ENCODE measurements around the gene RPS26.
"Not testable (repeated sequence)": the region's sequence is repeated elsewhere in the genome, so short reads cannot be mapped to it uniquely, and the experiment has no call there.

Gene RPS26

DNA sequence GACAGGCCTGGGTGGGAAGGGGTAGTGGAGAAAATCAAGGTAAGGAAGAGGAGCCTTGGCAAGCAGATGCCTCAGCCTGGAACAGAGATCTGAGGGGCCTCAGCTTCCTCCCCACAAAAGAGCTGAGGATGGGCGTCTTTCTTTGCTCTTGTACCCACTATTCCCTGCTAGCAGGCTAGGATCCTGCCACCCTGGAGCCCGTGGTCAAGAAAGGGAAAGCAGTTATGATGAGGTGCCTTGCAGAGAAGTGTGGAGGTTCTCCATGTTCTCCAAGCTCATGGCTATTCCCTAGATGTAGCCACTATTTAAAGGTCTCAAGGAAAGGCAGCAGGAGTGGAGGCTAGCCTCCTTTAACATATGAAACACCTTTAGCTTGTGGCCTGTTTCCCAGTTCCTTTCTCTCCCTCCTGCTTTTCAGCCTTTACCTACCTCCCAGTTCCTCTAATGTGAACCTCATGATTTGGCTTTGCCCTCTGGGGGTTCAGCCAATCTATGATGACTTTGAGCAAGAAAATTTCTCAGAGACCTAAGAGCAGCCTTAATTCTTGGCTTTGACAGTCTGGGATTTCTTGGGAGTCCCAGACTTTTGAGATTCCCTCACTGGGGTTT, 19.7 kb upstream of the RPS26 start:
- DNase-seq, result no peak

DNA sequence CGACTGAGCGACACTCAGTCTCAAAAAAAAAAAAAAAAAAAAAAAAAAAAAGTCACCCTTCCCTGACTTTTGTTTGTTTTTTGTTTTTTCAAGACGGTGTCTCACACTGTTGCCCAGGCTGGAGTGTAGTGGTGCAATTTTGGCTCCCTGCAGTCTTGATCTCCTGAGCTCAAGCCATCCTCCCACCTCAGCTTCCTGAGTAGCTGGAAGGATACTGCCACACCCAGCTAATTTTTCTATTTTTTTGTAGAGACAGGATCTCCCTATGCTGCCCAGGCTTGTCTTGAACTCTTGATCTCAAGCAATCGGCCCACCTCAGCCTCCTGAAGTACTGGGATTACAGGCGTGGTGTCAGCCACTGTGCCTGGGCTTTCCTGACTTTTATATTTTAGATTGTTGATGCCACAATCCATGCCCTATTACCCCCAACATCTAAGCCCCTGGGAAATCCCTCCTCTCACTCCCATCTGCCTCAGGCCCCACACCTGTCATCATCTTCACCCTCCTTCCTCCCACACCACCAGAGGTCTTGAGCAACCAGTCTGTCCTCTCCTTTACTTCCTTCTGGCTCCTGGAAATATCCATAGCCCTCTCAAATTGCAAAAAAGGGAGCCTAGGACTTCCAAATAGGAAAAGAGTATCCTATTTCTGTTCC, 13.1 kb upstream of the RPS26 start:
- DNase-seq, result peak; percentile 32 to 56

DNA sequence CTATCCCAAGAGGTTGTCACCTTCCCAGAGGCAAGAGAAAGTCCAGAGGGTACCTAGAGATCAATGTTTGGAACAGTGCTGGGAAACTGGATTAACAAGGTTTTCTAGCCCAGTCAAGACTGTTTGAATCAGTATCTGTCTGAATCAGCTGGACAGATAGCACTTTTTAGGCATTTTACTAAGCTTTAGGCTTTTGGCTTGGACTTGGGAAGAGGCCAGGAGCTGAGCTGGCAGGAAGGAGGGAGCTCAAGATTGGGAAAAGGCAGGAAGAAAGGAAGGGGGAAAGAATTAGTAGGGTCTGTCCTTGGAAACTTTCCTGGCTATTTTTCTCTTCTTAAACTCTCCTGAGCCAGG, 12.6 kb upstream of the RPS26 start:
- DNase-seq, result no peak

DNA sequence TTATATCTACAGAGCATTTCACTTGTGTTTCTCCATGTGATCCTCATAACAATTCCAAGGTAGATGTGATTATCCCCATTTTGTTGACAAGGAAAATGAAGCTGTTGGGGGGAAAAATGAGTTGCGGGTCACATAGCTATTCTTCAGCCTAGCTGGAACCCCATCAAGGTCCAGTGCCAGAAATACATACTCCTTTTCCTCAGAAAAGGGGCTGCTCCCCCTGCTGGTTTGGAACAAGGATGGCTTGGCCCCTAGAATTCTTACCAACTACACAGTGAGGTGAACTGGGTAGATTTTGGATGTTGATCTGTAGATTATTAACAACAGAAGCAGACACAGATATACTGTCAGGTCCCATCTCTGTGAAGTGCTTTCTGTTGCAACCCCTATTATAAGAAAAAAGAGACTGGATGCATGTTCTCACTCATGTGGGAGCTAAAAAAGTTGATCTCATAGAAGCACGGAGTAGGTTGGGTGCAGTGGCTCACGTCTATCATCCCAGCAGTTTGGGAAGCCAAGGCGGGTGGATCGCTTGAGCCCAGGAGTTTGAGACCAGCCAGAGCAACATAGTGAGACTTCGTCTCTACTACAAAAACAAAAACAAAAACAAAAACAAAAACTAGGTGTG, 11.9 kb upstream of the RPS26 start:
- peak; percentile 40 to 62 for DNase-seq

DNA sequence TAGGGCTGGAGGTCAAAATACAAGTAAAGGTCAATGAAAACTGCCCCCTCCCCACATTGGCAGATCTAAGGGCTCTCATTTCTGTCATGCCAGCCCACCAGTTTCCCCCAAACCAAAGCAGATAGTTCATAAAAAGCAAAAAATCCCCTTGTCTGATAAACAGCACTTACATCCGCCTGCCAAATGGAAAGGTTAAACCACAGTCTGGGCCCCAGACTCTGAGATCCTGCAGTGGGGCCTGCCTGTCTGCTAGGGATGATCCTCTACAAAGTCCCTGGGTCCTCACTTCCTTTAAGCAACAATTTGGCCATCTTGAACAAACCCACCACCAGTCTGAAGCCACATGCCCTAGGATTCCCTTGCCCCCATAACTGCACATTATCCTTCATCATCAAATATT, 9.7 kb upstream of the RPS26 start:
- DNase-seq, result no peak

DNA sequence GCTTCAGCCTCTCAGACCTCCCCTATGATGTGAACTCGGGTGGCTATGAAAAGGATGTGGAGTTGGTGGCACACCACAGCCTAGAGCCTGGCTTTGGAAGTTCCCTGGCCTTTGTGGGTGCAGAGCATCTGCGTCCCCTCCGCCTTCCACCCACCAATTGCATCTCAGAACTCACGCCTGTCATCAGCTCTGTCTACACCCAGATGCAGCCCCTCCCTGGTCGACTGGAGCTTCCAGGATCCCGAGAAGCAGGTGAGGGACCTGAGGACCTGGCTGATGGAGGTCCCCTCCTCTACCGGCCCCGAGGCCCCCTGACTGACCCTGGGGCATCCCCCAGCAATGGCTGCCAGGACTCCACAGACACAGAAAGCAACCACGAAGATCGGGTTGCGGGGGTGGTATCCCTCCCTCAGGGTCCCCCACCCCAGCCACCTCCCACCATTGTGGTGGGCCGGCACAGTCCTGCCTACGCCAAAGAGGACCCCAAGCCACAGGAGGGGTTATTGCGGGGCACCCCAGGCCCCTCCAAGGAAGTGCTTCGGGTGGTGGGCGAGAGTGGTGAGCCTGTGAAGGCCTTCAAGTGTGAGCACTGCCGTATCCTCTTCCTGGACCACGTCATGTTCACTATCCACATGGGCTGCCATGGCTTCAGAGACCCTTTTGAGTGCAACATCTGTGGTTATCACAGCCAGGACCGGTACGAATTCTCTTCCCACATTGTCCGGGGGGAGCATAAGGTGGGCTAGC, 7.0 kb upstream of the RPS26 start:
- no peak for DNase-seq

DNA sequence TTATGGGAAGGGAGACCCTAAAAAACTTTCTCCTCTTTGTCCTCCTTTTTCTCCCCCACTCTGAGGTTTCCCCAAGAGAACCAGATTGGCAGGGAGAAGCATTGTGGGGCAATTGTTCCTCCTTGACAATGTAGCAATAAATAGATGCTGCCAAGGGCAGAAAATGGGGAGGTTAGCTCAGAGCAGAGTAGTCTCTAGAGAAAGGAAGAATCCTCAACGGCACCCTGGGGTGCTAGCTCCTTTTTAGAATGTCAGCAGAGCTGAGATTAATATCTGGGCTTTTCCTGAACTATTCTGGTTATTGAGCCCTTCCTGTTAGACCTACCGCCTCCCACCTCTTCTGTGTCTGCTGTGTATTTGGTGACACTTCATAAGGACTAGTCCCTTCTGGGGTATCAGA, 4.6 kb upstream of the RPS26 start:
- DNase-seq, result no peak

DNA sequence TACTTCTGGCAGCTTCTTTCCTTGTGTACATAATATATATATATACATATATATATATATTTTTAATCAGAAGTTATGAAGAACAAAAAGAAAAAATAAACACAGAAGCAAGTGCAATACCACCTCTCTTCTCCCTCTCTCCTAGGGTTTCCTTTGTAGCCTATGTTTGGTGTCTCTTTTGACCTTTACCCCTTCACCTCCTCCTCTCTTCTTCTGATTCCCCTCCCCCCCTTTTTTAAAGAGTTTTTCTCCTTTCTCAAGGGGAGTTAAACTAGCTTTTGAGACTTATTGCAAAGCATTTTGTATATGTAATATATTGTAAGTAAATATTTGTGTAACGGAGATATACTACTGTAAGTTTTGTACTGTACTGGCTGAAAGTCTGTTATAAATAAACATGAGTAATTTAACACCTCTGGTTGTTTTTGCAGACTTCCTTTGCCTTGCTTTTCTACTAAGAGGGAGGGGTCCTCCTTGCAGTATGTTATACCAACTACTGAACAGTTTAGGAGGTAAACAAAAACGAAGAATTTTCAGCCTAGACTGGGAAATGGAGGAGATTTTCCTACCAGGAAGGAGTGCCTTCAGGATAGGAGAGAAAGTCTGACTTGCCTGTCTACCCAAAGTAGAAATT, 3.6 kb upstream of the RPS26 start:
- DNase-seq, result no peak

DNA sequence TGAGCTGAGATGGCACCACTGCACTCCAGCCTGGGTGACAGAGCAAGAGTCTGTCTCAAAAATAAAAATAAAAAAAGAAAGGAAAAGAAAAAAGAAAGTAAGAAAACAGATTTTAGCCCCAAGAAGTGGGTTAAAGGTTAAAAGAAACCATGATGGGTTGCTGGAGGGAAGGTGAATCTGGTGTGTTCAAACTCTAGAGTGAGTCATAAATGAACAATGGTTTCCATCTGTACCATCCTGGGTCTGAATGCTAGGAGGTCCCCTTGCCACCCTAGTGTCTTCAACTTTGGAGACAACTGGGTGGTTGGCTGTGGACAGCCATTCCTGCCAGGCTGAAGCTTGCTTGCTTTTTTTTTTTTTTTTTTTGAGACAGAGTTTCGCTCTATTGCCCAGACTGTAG, 1.6 kb upstream of the RPS26 start:
- no peak for DNase-seq

DNA sequence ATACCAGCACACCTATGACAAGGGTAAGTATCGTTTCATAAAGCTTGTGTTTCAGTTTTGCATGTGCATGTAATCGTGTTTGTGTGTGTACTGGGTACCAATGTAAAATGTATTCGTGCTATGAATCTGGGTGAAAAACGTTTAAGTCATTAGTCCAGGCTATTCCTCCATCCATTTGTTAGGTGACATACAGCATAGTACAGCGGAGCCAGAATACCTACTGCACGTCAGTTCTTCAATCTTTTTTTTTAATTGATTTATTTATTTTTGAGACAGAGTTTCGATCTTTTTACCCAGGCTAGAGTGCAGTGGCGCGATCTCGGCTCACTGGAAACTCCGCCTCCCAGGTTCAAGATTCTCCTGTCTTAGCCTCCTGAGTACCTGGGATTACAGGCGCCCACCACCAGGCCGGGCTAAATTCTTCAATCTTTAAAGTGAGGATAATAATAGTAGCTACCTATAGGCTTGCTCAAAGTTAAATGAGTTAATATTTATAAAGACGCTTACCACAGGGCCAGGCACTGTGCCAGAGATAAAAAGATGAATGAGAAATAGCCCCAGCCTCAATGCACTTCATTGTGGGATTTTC, 661 bp upstream of the RPS26 start:
- DNase-seq, result peak in 1 of 2 experiments; percentile 56

DNA sequence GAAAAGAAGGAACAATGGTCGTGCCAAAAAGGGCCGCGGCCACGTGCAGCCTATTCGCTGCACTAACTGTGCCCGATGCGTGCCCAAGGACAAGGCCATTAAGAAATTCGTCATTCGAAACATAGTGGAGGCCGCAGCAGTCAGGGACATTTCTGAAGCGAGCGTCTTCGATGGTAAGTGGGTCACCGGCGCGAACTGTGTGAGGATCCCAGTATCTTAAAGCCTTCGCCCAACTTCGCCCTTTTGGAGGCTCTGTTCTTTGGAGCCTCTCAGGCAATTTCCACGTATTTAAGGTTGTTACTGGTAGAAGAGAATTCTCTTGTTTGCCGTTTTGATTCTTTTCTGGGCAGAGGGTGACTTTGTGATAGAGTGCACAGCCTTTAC, 704 bp downstream of the RPS26 start:
- not testable (repeated sequence) for DNase-seq

DNA sequence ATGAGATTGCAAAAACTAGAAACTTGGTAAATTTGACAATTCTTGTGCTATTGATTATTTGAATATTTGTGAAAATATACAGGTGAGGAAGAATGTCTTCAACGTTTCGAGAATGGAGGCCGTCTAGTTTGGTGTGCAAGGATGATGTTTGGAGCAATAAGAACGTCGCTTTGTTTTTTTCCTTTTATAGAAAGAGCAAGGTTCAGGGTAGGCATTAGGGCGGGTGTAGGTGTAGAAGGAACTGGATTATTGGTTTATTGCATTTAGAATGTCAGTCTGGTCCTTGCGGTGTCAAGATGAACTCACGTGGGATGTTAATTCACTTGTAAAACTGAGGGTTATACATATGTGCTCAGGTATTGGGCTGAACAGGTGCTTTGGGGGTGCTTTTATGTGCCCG, 1.1 kb downstream of the RPS26 start:
- DNase-seq, result no peak

DNA sequence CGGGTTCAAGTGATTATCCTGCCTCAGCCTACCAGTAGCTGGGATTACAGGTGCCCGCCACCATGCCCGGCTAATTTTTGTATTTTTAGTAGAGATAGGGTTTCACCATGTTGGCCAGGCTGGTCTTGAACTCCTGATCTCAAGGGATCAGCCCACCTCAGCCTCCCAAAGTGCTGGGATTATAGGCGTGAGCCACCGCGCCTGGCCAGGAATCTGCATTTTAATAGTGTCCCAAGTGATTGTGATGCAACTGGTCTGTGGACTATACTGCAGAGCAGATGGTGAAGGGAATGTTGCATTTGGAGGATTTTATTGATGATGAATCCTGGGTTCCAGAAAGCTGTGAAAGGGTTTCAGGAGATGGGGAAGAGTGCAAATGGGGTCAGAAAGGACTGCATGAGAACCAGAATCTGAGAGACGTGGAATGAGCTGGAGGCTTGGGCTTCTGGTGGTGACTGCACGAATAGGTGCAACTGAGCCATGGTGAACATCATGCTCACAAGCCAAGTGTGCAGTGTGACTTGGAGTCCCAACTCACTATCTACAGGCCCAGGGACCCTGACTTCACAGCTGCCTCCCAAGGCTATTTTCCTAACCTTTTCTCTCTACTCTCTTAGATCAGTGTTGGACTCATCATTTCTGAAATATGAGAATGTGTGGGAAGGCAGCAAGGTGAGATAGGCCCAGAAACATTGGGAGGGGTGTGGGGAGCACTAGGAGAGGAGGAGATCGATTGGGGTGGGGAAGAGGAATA, 4.5 kb downstream of the RPS26 start:
- DNase-seq, result peak in 1 of 2 experiments; percentile 4

DNA sequence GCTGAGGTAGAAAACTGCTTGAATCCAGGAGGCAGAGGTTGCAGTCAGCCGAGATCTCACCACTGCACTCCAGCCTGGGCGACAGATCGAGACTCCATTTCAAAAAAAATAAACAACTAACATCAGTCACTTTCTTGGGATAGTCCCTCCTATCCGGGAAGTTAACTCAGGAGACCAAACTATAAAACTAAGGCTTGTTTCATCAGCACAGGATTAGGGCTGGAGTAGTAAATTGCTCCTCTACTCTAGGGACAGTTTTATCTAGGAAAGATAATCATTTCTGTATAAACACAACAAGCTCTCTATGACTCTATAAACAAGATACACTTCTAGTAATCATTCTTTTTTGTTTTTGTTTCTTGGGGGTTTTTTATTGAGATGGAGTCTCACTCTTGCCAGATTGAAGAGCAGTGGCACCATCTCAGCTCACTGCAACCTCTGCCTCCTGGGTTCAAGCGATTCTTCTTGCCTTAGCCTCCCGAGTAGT, 11.7 kb downstream of the RPS26 start:
- DNase-seq, result no peak

DNA sequence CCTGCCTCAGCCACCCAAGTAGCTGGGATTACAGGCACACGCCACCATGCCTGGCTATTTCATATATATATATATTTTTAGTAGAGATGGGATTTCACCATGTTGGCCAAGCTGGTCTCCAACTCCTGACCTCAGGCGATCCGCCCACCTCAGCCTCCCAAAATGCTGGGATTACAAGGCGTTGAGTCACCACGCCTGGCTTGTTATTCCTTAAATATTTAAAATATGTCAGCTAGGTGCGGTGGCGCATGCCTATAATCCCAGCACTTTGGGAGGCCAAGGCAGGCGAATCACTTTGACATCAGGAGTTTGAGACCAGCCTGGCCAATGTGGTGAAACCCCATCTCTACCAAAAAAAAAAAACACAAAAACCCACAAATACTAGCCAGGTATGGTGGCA, 18.2 kb downstream of the RPS26 start:
- not testable (repeated sequence) for DNase-seq

DNA sequence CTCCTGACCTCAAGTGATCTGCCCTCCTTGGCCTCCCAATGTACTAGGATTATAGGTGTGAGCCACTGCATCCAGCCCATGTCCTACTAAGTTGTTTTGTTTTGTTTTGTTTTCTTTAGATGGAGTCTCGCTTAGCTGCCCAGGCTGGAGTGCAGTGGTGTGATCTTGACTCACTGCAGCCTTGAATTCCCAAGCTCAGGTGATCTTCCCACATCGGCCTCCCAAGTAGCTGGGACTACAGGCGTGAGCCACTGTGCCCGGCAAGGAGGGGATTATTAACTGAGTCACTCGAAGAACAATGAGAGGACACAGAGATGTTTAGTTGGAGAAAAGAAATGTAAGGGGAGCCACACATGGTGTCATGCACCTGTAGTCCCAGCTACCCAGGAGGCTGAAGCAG, 20.3 kb downstream of the RPS26 start:
- no peak for DNase-seq

DNA sequence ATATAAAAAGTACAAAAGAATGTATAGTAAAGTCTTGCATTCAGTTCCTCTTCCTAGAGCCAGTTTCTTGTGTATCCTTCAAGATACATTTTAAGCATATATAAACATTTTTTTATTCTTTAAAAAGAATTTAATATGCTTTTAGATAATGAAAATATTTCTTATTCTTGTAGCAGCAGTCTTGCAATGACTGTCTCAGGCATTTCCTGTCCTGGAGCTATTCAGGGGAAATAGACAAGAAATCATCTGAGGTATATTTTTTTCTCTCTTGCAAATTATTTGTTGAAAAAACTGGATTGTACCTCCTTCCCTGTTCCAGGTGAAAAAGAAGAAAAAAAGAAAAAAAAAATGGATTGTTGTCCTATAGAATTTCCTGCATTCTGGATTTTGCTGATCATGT, 21.3 kb downstream of the RPS26 start:
- no peak for DNase-seq

DNA sequence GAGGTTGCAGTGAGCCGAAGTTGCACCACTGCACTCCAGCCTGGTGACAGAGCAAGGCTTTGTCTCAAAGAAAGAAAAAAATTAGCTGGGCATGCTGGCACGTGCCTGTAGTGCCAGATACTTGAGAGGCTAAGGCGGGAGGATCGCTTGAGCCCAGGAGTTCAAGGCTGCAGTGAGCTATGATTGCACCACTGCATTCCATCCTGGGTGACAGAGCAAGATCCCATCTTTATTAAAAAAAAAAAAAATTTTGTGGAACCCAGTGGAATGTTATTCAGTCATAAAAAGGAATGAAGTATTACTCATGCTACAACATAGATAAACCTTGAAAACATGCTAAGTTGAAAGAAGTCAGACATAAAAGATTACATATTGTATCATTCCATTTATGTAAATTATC, 29.9 kb downstream of the RPS26 start:
- no peak for DNase-seq

DNA sequence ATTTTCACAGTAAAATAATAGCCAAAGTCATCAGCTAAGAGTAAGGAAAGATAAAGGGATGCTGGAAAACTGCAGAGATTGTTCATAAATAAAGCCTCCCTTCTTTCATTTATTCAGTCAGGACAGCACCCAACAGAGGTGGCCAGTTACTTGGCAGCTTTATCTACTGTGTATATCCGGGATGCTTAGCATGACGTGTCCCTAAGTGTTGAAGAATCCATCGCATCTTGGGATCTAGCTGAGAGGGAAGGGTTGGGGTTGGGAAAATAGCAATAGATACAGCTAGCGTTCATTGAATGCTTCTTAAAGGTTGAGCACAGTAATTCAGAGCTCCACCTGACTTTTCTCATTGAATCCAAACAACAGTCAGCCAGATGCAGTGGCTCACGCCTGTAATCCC, 32.7 kb downstream of the RPS26 start:
- no peak for DNase-seq

DNA sequence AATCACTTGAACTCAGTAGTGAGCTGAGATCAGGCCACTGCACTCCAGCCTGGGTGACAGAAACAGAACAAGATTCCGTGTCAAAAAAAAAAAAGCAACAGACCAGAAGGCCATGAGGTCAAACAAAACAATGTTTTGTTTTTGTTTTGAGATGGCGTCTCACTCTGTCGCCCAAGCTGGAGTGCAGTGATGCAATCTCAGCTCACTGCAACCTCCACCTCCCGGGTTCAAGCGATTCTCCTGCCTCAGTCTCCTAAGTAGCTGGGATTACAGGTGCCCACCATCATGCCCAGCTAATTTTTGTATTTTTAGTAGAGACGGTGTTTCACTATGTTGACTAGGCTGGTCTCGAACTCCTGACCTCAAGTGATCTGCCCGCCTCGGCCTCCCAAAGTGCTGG, 36.2 kb downstream of the RPS26 start:
- DNase-seq, result not testable (repeated sequence)

DNA sequence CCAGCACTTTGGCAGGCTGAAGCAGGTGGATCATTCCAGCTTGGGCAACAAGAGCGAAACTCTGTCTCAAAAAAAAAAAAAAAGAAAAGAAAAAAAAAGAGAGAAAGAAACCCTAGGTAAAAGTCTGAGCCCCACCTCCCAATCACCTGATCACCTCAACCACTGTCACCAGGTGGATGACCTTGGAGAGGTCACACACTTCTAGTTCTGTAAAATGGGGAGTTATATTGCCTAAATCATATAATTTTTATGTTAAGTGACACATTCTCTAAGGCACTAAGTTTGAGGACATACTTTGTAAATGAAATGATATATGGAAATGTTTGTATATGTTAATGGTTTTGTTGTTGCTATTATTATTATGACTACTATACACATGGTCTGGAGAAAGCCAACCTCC, 36.7 kb downstream of the RPS26 start:
- no peak for DNase-seq

All from NCI-H524 (cell line).